A673 (cell line): ENCODE results near the gene PPP6R2.

Source experiments
- CTCF ChIP-seq: fragments of 300-800, 200-600 bp; sonication (generic); conservative IDR thresholded peaks from 2 replicates; pipeline ENCODE4 v1.5.1; 2017; ENCODE audit warnings: low read depth, mild to moderate bottlenecking, antibody characterized with exemption, low read length, moderate library complexity, mixed read lengths
- EZH2 ChIP-seq: fragments of 200-600 bp; sonication (generic); IDR thresholded peaks from 2 replicates; pipeline ENCODE4 v1.6.1; 2017; ENCODE audit warnings: borderline replicate concordance, low read depth, mild to moderate bottlenecking, mixed read lengths, antibody characterized with exemption, low read length; ENCODE audit not compliant: poor library complexity, severe bottlenecking

GRCh38 chr22:50403701-50404101, 60.6 kb downstream of the PPP6R2 start:
- TF ChIP-seq CTCF (no peak), EZH2 (no peak)
